B cell (primary cell): Measurements from ENCODE around the gene PKMYT1. TPM values are rescaled to one million over a fixed set of nuclear protein-coding genes. Genes with fewer than 3 reads are reported as not detected.

Experiments used
- ATAC-seq: fragments of 200-7000 bp; cut with Tn5 transposase; one replicate; pipeline ENCODE4 v1.10.0; 2021; ENCODE audit warnings: low read depth, mild to moderate bottlenecking, moderate number of reproducible peaks, moderate library complexity
- CTCF ChIA-PET: fragments of 350-600 bp; sonication (Branson Sonifier 250); formaldehyde crosslinking; loops from one replicate; lab custom pipeline; 2021; ENCODE audit warnings: antibody characterized with exemption, inconsistent platforms; lab: Charles Lee
- POLR2A ChIA-PET: fragments of 350-600 bp; sonication (Branson Sonifier 250); formaldehyde crosslinking; loops from one replicate; lab custom pipeline; 2021; ENCODE audit warnings: antibody characterized with exemption; lab: Charles Lee
- DNase-seq: peaks from one replicate; pipeline ENCODE4 v3.0.0; 2013
- H2AFZ ChIP-seq: 2 replicates; pipeline ENCODE4 v1.6.1; 2012; ENCODE audit warnings: mild to moderate bottlenecking, low read depth, low read length; ENCODE audit not compliant: insufficient read depth, poor library complexity, severe bottlenecking
- H3K27ac ChIP-seq, 2 donors: 1 replicate in 1 of 2; 2 replicates in 1 of 2; pipeline ENCODE4 v1.5.1; 2012 to 2013; ENCODE audit warnings: low read length in 2 of 2, mild to moderate bottlenecking in 2 of 2, moderate library complexity in 1 of 2
- H3K27me3 ChIP-seq, 4 experiments: fragments of 200-600 bp in 1 of 4; sonication (generic) in 1 of 4; replicated peaks in 1 of 4; 1 replicate in 2 of 4; 2 replicates in 2 of 4; pipeline versions ENCODE4 v1.6.1 to v1.7.0; 2013 to 2016; ENCODE audit warnings: low read length in 3 of 4, mild to moderate bottlenecking in 2 of 4, mixed read lengths in 1 of 4, moderate library complexity in 1 of 4; ENCODE audit not compliant: insufficient read depth in 4 of 4, control insufficient read depth in 3 of 4; ENCODE audit errors: control extremely low read depth in 1 of 4
- H3K36me3 ChIP-seq, 2 experiments: replicated peaks in 1 of 2; 1 replicate in 1 of 2; 2 replicates in 1 of 2; pipeline versions ENCODE4 v1.6.1 to v1.7.1; 2013; ENCODE audit warnings: low read length in 1 of 2; ENCODE audit not compliant: insufficient read depth in 2 of 2, control insufficient read depth in 1 of 2; ENCODE audit errors: control extremely low read depth in 1 of 2, extremely low read depth in 1 of 2
- H3K4me1 ChIP-seq, 2 donors: fragments of 200-600 bp in 1 of 2; sonication (generic) in 1 of 2; 1 replicate in 1 of 2; 2 replicates in 1 of 2; pipeline versions ENCODE4 v1.5.1 to v1.6.1; 2013 to 2017; ENCODE audit warnings: low read length in 2 of 2; ENCODE audit not compliant: control insufficient read depth in 2 of 2, insufficient read depth in 2 of 2
- H3K4me2 ChIP-seq: replicated peaks from 2 replicates; pipeline ENCODE3; 2012; ENCODE audit warnings: mild to moderate bottlenecking, low read depth, low read length; ENCODE audit not compliant: poor library complexity, severe bottlenecking
- H3K4me3 ChIP-seq, 5 experiments: fragments of 200-600 bp in 1 of 5; sonication (generic) in 1 of 5; 1 replicate in 3 of 5; 2 replicates in 2 of 5; pipeline versions ENCODE4 v1.5.1 to v1.7.0; 2011 to 2016; ENCODE audit warnings: low read length in 4 of 5, mild to moderate bottlenecking in 4 of 5, low read depth in 2 of 5, control low read depth in 1 of 5, moderate library complexity in 1 of 5; ENCODE audit not compliant: insufficient read depth in 1 of 5; ENCODE audit errors: control extremely low read depth in 1 of 5, extremely low read depth in 1 of 5
- H3K79me2 ChIP-seq: fragments of 200-600 bp; sonication (generic); one replicate; pipeline ENCODE4 v1.6.0; 2016; ENCODE audit warnings: low read length; ENCODE audit not compliant: control insufficient read depth, insufficient read depth
- H3K9ac ChIP-seq: fragments of 200-600 bp; sonication (generic); 2 replicates; pipeline ENCODE4 v1.6.1; 2017; ENCODE audit warnings: mild to moderate bottlenecking, low read length, moderate library complexity
- H3K9me3 ChIP-seq, 3 donors: one replicate each; pipeline versions ENCODE4 v1.6.1 to v1.7.1; 2013; ENCODE audit warnings: low read length in 2 of 3; ENCODE audit not compliant: control insufficient read depth in 2 of 3, insufficient read depth in 1 of 3; ENCODE audit errors: control extremely low read depth in 1 of 3
- H4K20me1 ChIP-seq: 2 replicates; pipeline ENCODE4 v1.6.0; 2012; ENCODE audit warnings: mild to moderate bottlenecking, low read length; ENCODE audit not compliant: insufficient read depth, control insufficient read depth, poor library complexity, severe bottlenecking
- H3K27ac Mint-ChIP-seq: one replicate; pipeline ENCODE4 v1.8.0; 2021; ENCODE audit warnings: mixed read lengths
- H3K27me3 Mint-ChIP-seq: one replicate; pipeline ENCODE4 v1.8.0; 2021; ENCODE audit warnings: mixed read lengths
- H3K4me1 Mint-ChIP-seq: one replicate; pipeline ENCODE4 v1.8.0; 2021; ENCODE audit warnings: mixed read lengths
- H3K4me3 Mint-ChIP-seq: one replicate; pipeline ENCODE4 v1.8.0; 2021; ENCODE audit warnings: mixed read lengths
- H3K9me3 Mint-ChIP-seq: one replicate; pipeline ENCODE4 v1.8.0; 2022; ENCODE audit warnings: mixed read lengths; ENCODE audit not compliant: insufficient read depth
- EZH2 ChIP-seq: IDR thresholded peaks from 2 replicates; pipeline ENCODE4 v1.6.1; 2012; ENCODE audit warnings: borderline replicate concordance, low read depth, mild to moderate bottlenecking, moderate library complexity, low read length; ENCODE audit not compliant: insufficient read depth, poor library complexity, severe bottlenecking
- WGBS: methylation state at CpG from one replicate; pipeline ENCODE4 v1.1.5; 2013; ENCODE audit warnings: missing lambda C conversion rate; ENCODE audit not compliant: insufficient coverage; 5-methylcytosine and 5-hydroxymethylcytosine counted together
- intact Hi-C: fragments of 100-400 bp; cut with micrococcal nuclease; formaldehyde crosslinking; loops from one replicate; pipeline ENCODE4 v1.10.0; 2022
- polyA plus RNA-seq: library from polyadenylated mRNA; depleted of rRNA; stranded (reverse); fragments of >200 nt; gene quantifications from 2 replicates; pipeline ENCODE4 v1.2.3, GENCODE V29; 2012
- total RNA-seq, 2 donors: library from RNA; stranded (reverse); fragments of 120-200 nt in 1 of 2; gene quantifications; 1 replicate in 1 of 2; 2 replicates in 1 of 2; pipeline versions ENCODE4 v1.2.3 to v1.2.4, GENCODE V29; 2013 to 2022
- TF ChIP-seq, protein P1 (sequence below): fragments of 200-600 bp; IDR thresholded peaks from one replicate; pipeline ENCODE4 v1.8.0; 2022; ENCODE audit warnings: antibody characterized with exemption, mild to moderate bottlenecking

Gene PKMYT1
- total and polyA plus RNA-seq, 2 donors (not counting 1 experiment from before 2014, with no cell fraction given), result 0.67 to 2.6 TPM

DNA sequence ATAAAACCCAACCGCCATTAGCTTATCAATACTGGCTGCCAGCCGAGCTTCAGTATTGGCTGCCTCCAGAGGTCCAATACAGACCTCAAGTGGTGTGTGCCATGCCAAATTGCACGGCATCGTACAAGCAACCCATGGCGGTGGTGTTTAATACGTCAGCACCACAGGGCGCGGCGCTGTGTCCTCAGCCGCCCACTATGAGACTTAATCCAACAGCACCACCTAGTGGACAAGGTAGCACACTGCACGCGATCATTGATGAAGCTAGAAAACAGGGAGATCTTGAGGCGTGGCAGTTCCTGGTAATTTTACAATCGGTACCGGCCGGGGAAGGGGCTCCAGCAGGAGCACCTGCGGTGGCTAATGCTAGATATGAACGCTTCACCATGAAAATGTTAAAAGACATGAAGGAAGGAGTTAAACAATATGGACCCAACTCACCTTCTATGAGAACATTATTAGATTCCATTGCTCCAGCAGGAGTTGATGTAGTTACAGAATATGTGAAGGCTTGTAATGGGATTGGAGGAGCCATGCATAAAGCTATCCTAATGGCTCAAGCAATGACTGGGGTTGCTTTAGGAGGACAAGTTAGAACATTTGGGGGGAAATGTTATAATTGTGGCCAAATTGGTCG is 53.1 kb downstream of the PKMYT1 start:
- Histone ChIP-seq H3K79me2 (peaks cover 9% of the 10 kb centered on the region), H3K36me3 (peaks cover 0 to 9% of the 10 kb centered on the region in 2 experiments), H3K27ac (no peak overlapping the region), H3K27me3 (no peaks in the 10 kb centered on the region), H3K9me3 (no peaks in the 10 kb centered on the region), H2AFZ (peak overlapping the region; percentile 60), H3K4me1 (peaks cover 4 to 9% of the 10 kb centered on the region in 2 donors), H3K4me3 (no peak overlapping the region), H3K9ac (no peak overlapping the region), H4K20me1 (peaks cover 5% of the 10 kb centered on the region), H3K4me2 (peak overlapping the region; percentile 61)
- POLR2A ChIA-PET, result interaction anchor here (0.6 to 0.8 kb wide), 2 partner anchors 48 to 59 kb away, joined by 3 to 4 read pairs; no protein-coding TSS in a partner anchor
- peak; percentile 91 for DNase-seq
- H3K27me3 Mint-ChIP-seq, result no peaks in the 10 kb centered on the region
- peak; percentile 100 for ATAC-seq
- CTCF ChIA-PET, result interaction anchor here (0.5 to 1.9 kb wide), 27 partner anchors 8 to 263 kb away, joined by 3 to 9 read pairs (median 3); partner anchors contain the start of genes FLYWCH1, FLYWCH2 and PAQR4
- intact Hi-C loops, result loop anchor here (1.0 to 2.0 kb wide), 2 partner anchors 44 to 52 kb away; partner anchors contain the start of gene FLYWCH2
- H3K4me1 Mint-ChIP-seq, result peaks cover 7% of the 10 kb centered on the region
- 21% methylated on average over 11 of the region's 19 CpGs for WGBS
- no peak overlapping the region for H3K27ac Mint-ChIP-seq
- H3K9me3 Mint-ChIP-seq, result no peaks in the 10 kb centered on the region
- H3K4me3 Mint-ChIP-seq, result peak overlapping the region; percentile 17
- TF ChIP-seq, protein P1, sequence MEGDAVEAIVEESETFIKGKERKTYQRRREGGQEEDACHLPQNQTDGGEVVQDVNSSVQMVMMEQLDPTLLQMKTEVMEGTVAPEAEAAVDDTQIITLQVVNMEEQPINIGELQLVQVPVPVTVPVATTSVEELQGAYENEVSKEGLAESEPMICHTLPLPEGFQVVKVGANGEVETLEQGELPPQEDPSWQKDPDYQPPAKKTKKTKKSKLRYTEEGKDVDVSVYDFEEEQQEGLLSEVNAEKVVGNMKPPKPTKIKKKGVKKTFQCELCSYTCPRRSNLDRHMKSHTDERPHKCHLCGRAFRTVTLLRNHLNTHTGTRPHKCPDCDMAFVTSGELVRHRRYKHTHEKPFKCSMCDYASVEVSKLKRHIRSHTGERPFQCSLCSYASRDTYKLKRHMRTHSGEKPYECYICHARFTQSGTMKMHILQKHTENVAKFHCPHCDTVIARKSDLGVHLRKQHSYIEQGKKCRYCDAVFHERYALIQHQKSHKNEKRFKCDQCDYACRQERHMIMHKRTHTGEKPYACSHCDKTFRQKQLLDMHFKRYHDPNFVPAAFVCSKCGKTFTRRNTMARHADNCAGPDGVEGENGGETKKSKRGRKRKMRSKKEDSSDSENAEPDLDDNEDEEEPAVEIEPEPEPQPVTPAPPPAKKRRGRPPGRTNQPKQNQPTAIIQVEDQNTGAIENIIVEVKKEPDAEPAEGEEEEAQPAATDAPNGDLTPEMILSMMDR, result peak; percentile 94
- TF ChIP-seq EZH2, result no peak

DNA sequence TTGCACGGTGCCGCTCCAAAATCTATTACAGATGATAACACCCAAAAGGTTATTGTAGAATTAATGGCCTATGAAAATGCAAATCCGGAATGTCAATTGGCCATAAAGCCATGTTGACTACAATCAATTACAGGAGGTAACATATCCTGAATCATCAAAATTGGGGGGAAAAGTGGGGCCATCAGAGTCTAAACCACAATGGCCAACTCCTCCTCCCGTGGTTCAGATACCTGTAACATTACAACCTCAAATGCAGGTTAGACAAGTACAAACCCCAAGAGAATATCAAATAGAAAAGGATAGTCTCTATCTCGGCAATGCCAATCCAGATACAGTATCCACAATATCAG is 53.6 kb downstream of the PKMYT1 start:
- no peaks in the 10 kb centered on the region for H3K27me3 ChIP-seq
- ChIA-PET POLR2A (interaction anchor here (0.8 kb wide), 1 partner anchor 58 kb away, joined by 3 read pairs; no protein-coding TSS in a partner anchor), CTCF (interaction anchor here (0.7 to 1.9 kb wide), 19 partner anchors 8 to 61 kb away, joined by 3 to 9 read pairs (median 4); partner anchors contain the start of genes FLYWCH1, FLYWCH2 and PAQR4)
- no peak overlapping the region for H3K9ac ChIP-seq
- no peak for ATAC-seq
- peak overlapping the region; percentile 61 for H3K4me2 ChIP-seq
- no peaks in the 10 kb centered on the region for H3K9me3 Mint-ChIP-seq
- peaks cover 9% of the 10 kb centered on the region for H3K79me2 ChIP-seq
- no peak for TF ChIP-seq EZH2
- TF ChIP-seq, protein P1, result no peak
- intact Hi-C loops, result loop anchor here (2.0 kb wide), 1 partner anchor 44 kb away; the partner anchor contains the start of gene FLYWCH2
- H3K27ac ChIP-seq, result no peak overlapping the region
- H3K27ac Mint-ChIP-seq, result no peak overlapping the region
- no peaks in the 10 kb centered on the region for H3K9me3 ChIP-seq
- peaks cover 4 to 9% of the 10 kb centered on the region in 2 donors for H3K4me1 ChIP-seq
- 60% methylated on average over 2 of the region's 5 CpGs for WGBS
- peak overlapping the region; percentile 17 for H3K4me3 Mint-ChIP-seq
- H3K36me3 ChIP-seq, result peaks cover 0 to 9% of the 10 kb centered on the region in 2 experiments
- no peaks in the 10 kb centered on the region for H3K27me3 Mint-ChIP-seq
- peak overlapping the region; percentile 60 for H2AFZ ChIP-seq
- H3K4me3 ChIP-seq, result no peak overlapping the region
- DNase-seq, result no peak
- H4K20me1 ChIP-seq, result peaks cover 5% of the 10 kb centered on the region
- peaks cover 7% of the 10 kb centered on the region for H3K4me1 Mint-ChIP-seq
